Kidney (tissue), 14 donors: ENCODE results near the gene ALDH3A2. TPM values are rescaled to one million over a fixed set of nuclear protein-coding genes. Genes with fewer than 3 reads are reported as not detected.

Experiments used
- DNase-seq, 5 donors: peaks; one replicate each; pipeline ENCODE4 v3.0.0-alpha.2; 2013 to 2020
- FAIRE-seq: peaks from 2 replicates; lab custom pipeline; 2012; peaks lifted over from hg19 to GRCh38; lab: Jason Lieb, UNC
- H3K27ac ChIP-seq, 2 donors: one replicate each; pipeline ENCODE4 v1.7.0; 2013; ENCODE audit warnings: low read depth in 2 of 2, low read length in 2 of 2, inconsistent platforms in 1 of 2
- H3K27me3 ChIP-seq: one replicate; pipeline ENCODE4 v1.7.1; 2013; ENCODE audit warnings: low read length, inconsistent platforms; ENCODE audit not compliant: control insufficient read depth, insufficient read depth
- H3K36me3 ChIP-seq, 3 donors: one replicate each; pipeline versions ENCODE4 v1.7.0 to v1.7.1; 2013; ENCODE audit warnings: low read length in 3 of 3, control low read depth in 1 of 3, inconsistent platforms in 1 of 3; ENCODE audit not compliant: insufficient read depth in 3 of 3, control insufficient read depth in 2 of 3
- H3K4me1 ChIP-seq, 3 donors: one replicate each; pipeline versions ENCODE4 v1.7.0 to v1.7.1; 2013; ENCODE audit warnings: low read length in 3 of 3, inconsistent platforms in 1 of 3, low read depth in 1 of 3; ENCODE audit not compliant: control insufficient read depth in 2 of 3, insufficient read depth in 2 of 3
- H3K4me3 ChIP-seq, 3 donors: one replicate each; pipeline versions ENCODE4 v1.7.0 to v1.8.1; 2013; ENCODE audit warnings: low read length in 3 of 3, control low read depth in 1 of 3, inconsistent platforms in 1 of 3
- H3K9ac ChIP-seq, 3 donors: one replicate each; pipeline versions ENCODE4 v1.7.0 to v1.7.1; 2013; ENCODE audit warnings: low read length in 3 of 3, control low read depth in 1 of 3, inconsistent platforms in 1 of 3
- H3K9me3 ChIP-seq, 3 donors: one replicate each; pipeline versions ENCODE4 v1.7.0 to v1.7.1; 2013; ENCODE audit warnings: low read length in 3 of 3, control low read depth in 1 of 3, inconsistent platforms in 1 of 3; ENCODE audit not compliant: control insufficient read depth in 2 of 3, insufficient read depth in 1 of 3
- intact Hi-C: fragments of 100-400 bp; cut with DNase I; formaldehyde crosslinking; loops from one replicate; pipeline ENCODE4 v1.11.1; 2022
- polyA plus RNA-seq: library from polyadenylated mRNA; stranded (reverse); fragments of 350-450 nt; fragmentation: Illumina TruSeq; extraction: RNeasy Lipid Tissue Mini Kit (QIAGEN cat#74804); gene quantifications from one replicate; pipeline ENCODE4 v1.2.3, GENCODE V29; 2014; ENCODE audit warnings: low read depth, low replicate concordance; ENCODE audit not compliant: insufficient read depth
- total RNA-seq: library from RNA; stranded (reverse); fragmentation: NEBNext Ultra II Directional; extraction: Animal tissue kit (Norgen Biotek cat#: 25700); gene quantifications from one replicate; pipeline ENCODE4 v1.2.1, GENCODE V29; 2021
- TF ChIP-seq, protein P1 (sequence below): IDR thresholded peaks from 3 replicates; pipeline ENCODE4 v1.5.1; 2012; ENCODE audit warnings: mild to moderate bottlenecking, moderate library complexity, borderline replicate concordance; ENCODE audit not compliant: insufficient read depth; ENCODE audit errors: extremely low read depth
- donor health status: control.
- donor health status: control.
- donor health status: control.
- donor health status: control.
- donor health status: control.
- donor health status: DM: yes; HTN: yes; CAD: no.
- donor health status: Normal renal cell carcinoma (clear cell type).

The ALDH3A2 gene
- total and polyA plus RNA-seq, 2 donors from 2014 or later = 75.0 to 87.7 TPM

DNA sequence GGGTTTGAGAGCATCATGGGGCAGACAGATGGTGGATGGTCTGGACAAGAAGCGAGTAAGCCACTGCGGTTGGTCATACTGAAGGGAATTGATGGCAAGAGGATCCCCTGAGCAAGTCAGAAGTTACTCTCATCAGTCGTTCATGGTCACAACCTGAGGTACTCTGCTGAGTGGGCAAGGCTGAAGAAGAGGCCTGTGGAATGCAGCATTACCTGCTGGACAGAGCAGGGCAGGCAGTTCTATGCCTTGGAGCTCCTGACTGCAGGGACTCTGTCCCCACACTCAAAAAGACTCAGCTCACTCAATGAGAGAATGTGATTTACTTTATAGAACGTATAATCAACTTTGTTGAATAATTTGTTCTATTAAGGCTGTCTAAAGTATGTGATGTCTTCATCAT, 28.3 kb downstream of the ALDH3A2 start:
- no peaks in the 10 kb centered on the region for H3K9me3 ChIP-seq
- no peak overlapping the region for H3K4me3 ChIP-seq
- no peak overlapping the region for H3K9ac ChIP-seq
- peaks cover 3 to 59% (median 26%) of the 10 kb centered on the region in 3 donors for H3K36me3 ChIP-seq
- peaks cover 0 to 4% (median 4%) of the 10 kb centered on the region in 3 donors for H3K4me1 ChIP-seq
- no peak for FAIRE-seq
- TF ChIP-seq, protein P1, sequence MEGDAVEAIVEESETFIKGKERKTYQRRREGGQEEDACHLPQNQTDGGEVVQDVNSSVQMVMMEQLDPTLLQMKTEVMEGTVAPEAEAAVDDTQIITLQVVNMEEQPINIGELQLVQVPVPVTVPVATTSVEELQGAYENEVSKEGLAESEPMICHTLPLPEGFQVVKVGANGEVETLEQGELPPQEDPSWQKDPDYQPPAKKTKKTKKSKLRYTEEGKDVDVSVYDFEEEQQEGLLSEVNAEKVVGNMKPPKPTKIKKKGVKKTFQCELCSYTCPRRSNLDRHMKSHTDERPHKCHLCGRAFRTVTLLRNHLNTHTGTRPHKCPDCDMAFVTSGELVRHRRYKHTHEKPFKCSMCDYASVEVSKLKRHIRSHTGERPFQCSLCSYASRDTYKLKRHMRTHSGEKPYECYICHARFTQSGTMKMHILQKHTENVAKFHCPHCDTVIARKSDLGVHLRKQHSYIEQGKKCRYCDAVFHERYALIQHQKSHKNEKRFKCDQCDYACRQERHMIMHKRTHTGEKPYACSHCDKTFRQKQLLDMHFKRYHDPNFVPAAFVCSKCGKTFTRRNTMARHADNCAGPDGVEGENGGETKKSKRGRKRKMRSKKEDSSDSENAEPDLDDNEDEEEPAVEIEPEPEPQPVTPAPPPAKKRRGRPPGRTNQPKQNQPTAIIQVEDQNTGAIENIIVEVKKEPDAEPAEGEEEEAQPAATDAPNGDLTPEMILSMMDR = no peak
- no peaks in the 10 kb centered on the region for H3K27me3 ChIP-seq
- intact Hi-C loops = no loop called here
- H3K27ac ChIP-seq = no peak overlapping the region
- no peak for DNase-seq

DNA sequence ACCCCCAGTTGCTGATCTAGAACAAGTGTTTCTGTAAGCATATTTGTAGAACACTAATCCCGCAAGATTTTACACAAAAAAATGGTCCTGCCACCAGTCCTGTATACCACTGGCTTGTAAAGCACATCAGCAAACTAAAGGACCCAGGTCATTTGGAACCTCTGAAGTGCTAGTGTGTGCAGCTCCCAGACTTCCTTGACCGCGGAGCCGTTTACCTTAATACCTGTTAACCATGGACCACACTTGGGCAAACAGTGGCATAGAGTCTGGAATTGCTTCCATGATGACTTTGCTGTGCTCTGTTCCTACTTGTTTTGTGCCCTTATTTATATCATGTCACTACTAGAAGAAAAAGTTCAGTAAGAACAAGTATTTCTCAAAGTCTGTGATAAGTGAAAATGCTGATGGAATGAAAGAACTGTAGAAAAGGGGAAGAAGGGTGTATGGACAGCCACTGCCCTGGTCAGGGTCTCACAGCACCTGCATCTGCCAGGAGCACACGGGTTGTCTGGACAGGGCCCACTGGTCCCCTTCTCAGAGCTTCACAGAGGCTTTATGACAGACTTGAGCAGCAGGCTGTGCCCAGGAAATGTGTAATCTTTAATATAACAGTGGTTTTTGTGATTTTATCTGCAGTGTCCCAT, 29.3 kb downstream of the ALDH3A2 start:
- Histone ChIP-seq H3K9ac (no peak overlapping the region), H3K4me3 (no peak overlapping the region), H3K4me1 (no peaks in the 10 kb centered on the region), H3K9me3 (no peaks in the 10 kb centered on the region), H3K27me3 (no peaks in the 10 kb centered on the region), H3K36me3 (peaks cover 3 to 53% (median 26%) of the 10 kb centered on the region in 3 donors), H3K27ac (no peak overlapping the region)
- TF ChIP-seq, protein P1 = no peak
- DNase-seq = no peak
- intact Hi-C loops = no loop called here
- no peak for FAIRE-seq

DNA sequence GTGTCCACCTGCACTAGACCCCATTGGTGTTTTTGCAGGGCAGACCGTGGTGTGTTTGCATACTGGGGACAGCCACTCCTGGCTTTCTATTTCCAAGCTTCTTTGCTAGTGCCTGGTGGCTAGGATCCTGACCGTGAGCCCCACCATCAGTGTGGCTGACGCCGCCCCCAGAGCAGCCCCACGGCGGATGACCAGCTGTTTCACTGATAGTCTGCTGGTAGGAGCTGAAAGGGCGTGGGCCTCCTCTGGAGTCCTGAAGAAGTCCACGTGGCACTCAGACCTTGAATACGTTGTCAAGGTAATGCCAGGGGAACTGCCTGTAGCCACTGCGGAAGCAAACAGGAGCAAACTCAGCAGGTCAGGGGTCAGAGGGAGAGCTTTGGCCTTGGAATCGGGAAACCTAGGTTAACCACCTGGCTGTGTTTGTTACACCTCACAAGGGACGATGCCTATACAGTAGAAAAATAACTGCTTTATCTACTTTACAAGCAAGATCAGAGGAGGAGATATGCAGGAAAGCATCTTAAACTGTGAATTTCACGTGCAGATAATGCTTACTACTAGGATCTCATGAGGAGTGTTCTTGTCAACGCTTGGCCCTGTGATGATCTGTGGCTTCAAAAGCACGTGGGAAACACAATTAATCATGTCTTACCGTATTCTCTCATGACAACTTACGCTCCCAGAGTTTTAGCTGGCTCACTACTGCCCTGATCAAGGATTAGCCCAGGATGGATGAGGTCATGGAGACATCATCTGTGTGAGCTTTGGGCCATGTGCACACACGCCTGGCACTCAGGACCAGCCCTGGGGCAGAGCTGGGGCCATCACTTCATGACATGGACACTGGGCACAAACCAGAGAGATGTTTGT, 30.3 kb downstream of the ALDH3A2 start:
- DNase-seq (no peak), FAIRE-seq (no peak)
- intact Hi-C loops = no loop called here
- no peak overlapping the region for H3K4me3 ChIP-seq
- peaks cover 3 to 53% (median 26%) of the 10 kb centered on the region in 3 donors for H3K36me3 ChIP-seq
- H3K27me3 ChIP-seq = no peaks in the 10 kb centered on the region
- H3K9me3 ChIP-seq = no peaks in the 10 kb centered on the region
- no peak overlapping the region for H3K9ac ChIP-seq
- H3K27ac ChIP-seq = no peak overlapping the region
- H3K4me1 ChIP-seq = no peaks in the 10 kb centered on the region
- TF ChIP-seq, protein P1 = no peak
